HepG2 (cell line): ENCODE measurements around the gene CCDC57. TPM values are rescaled to one million over a fixed set of nuclear protein-coding genes. Genes with fewer than 3 reads are reported as not detected.
A peak's percentile ranks its signal among the peaks of the same experiment; 100 is the strongest.

Source experiments
- DNMT3B ChIP-seq: conservative IDR thresholded peaks from 2 replicates; pipeline ENCODE4 v1.6.1; 2016; ENCODE audit warnings: missing biosample characterization, control low read depth
- HCFC1 ChIP-seq: fragments of 150-350 bp; IDR thresholded peaks from 2 replicates; pipeline ENCODE4 v1.6.1; 2014; ENCODE audit warnings: low read depth, low read length
- KAT8 ChIP-seq: IDR thresholded peaks from 2 replicates; pipeline ENCODE4 v1.6.1; 2016; ENCODE audit warnings: missing genetic modification reagents, missing compliant biosample characterization
- MTA1 ChIP-seq: sonication (generic); formaldehyde crosslinking; IDR thresholded peaks from 2 replicates; pipeline ENCODE4 v1.4.0; 2020; ENCODE audit warnings: missing genetic modification reagents, mild to moderate bottlenecking, borderline replicate concordance
- MYNN ChIP-seq: sonication (generic); formaldehyde crosslinking; IDR thresholded peaks from 2 replicates; pipeline ENCODE4 v1.4.0; 2020; ENCODE audit warnings: mild to moderate bottlenecking, low read depth, missing genetic modification reagents
- SAP130 ChIP-seq: IDR thresholded peaks from 2 replicates; pipeline ENCODE4 v1.6.1; 2016; ENCODE audit warnings: low read depth
- SIX1 ChIP-seq: sonication (generic); formaldehyde crosslinking; IDR thresholded peaks from 2 replicates; pipeline ENCODE4 v1.4.0; 2020; ENCODE audit warnings: missing genetic modification reagents, borderline replicate concordance
- ZNF441 ChIP-seq: sonication (generic); formaldehyde crosslinking; IDR thresholded peaks from 2 replicates; pipeline ENCODE4 v1.7.0; 2021; ENCODE audit warnings: missing genetic modification reagents, borderline replicate concordance
- ZNF644 ChIP-seq: IDR thresholded peaks from 2 replicates; pipeline ENCODE4 v1.6.1; 2016; ENCODE audit warnings: low read depth
- ZNF709 ChIP-seq: sonication (generic); formaldehyde crosslinking; IDR thresholded peaks from 2 replicates; pipeline ENCODE4 v1.5.0; 2020; ENCODE audit warnings: mild to moderate bottlenecking, missing genetic modification reagents
- ZSCAN22 ChIP-seq: sonication (generic); formaldehyde crosslinking; IDR thresholded peaks from 2 replicates; pipeline ENCODE4 v1.4.0; 2020; ENCODE audit warnings: mild to moderate bottlenecking, missing genetic modification reagents
- polyA plus RNA-seq, 8 experiments: library from polyadenylated mRNA; depleted of rRNA in 3 of 8; stranded (reverse) in 7 of 8; unstranded in 1 of 8; fragments of >200 nt; fragmentation: Illumina TruSeq in 4 of 8; extraction: Trizol in 4 of 8; gene quantifications; 2 replicates each; pipeline versions ENCODE4 v1.2.1 to v1.2.3, GENCODE V29; 2011 to 2016; ENCODE audit warnings: low read depth in 4 of 8, missing spikeins in 1 of 8, mixed read lengths in 1 of 8; ENCODE audit not compliant: insufficient read depth in 1 of 8
- total RNA-seq, 5 experiments: library from RNA; depleted of rRNA; stranded (reverse); fragments of >200 nt; fragmentation: Illumina TruSeq; extraction: Trizol; gene quantifications; 2 replicates each; pipeline ENCODE4 v1.2.3, GENCODE V29; 2016; ENCODE audit warnings: low read depth in 1 of 5
- TF ChIP-seq, protein P1 (sequence below): sonication (generic); formaldehyde crosslinking; IDR thresholded peaks from 2 replicates; pipeline ENCODE4 v1.5.0; 2020; ENCODE audit warnings: missing genetic modification reagents
- TF ChIP-seq, protein P2 (sequence below): sonication (generic); formaldehyde crosslinking; IDR thresholded peaks from 2 replicates; pipeline ENCODE4 v1.4.0; 2020; ENCODE audit warnings: missing genetic modification reagents, borderline replicate concordance
- TF ChIP-seq, protein P3 (sequence below): sonication (generic); formaldehyde crosslinking; IDR thresholded peaks from 2 replicates; pipeline ENCODE4 v1.9.0; 2021; ENCODE audit warnings: missing genetic modification reagents, borderline replicate concordance
- TF ChIP-seq, protein P4 (sequence below): sonication (generic); formaldehyde crosslinking; IDR thresholded peaks from 2 replicates; pipeline ENCODE4 v1.5.0; 2020; ENCODE audit warnings: mild to moderate bottlenecking, missing genetic modification reagents
- TF ChIP-seq, protein P5 (sequence below): sonication (generic); formaldehyde crosslinking; IDR thresholded peaks from 2 replicates; pipeline ENCODE4 v1.4.0; 2020; ENCODE audit warnings: missing genetic modification reagents
- TF ChIP-seq, protein P6 (sequence below): sonication (generic); formaldehyde crosslinking; IDR thresholded peaks from 2 replicates; pipeline ENCODE4 v1.9.0; 2021; ENCODE audit warnings: missing genetic modification reagents, borderline replicate concordance

Gene CCDC57
- total and polyA plus RNA-seq, 2 of the 13 experiments (the other 11 are each of a cell fraction or from before 2014, with no cell fraction given) = 59.3 to 59.9 TPM

DNA sequence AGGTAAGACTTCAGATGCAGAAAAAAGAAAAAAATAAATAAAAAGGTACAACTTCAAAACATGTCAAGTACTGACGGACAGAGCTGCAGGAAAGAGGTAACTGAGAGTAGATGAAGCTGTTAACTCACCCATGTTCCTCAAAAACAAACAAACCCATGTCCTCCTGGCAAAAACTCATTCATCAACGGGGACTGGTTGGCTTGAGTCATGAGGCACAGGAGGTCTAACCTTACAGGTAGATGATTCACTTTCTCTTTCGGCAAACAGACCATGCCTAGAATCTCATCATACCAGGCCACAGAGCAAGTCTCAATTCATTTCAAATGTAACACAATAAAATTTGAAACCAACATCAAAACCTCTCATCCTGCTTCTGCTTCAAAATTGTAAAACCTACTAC lies 102.3 kb downstream of the CCDC57 start (continued):
- TF ChIP-seq, protein P1, sequence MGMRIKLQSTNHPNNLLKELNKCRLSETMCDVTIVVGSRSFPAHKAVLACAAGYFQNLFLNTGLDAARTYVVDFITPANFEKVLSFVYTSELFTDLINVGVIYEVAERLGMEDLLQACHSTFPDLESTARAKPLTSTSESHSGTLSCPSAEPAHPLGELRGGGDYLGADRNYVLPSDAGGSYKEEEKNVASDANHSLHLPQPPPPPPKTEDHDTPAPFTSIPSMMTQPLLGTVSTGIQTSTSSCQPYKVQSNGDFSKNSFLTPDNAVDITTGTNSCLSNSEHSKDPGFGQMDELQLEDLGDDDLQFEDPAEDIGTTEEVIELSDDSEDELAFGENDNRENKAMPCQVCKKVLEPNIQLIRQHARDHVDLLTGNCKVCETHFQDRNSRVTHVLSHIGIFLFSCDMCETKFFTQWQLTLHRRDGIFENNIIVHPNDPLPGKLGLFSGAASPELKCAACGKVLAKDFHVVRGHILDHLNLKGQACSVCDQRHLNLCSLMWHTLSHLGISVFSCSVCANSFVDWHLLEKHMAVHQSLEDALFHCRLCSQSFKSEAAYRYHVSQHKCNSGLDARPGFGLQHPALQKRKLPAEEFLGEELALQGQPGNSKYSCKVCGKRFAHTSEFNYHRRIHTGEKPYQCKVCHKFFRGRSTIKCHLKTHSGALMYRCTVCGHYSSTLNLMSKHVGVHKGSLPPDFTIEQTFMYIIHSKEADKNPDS (CRISPR knock-in tag) = no peak
- TF ChIP-seq, protein P2, sequence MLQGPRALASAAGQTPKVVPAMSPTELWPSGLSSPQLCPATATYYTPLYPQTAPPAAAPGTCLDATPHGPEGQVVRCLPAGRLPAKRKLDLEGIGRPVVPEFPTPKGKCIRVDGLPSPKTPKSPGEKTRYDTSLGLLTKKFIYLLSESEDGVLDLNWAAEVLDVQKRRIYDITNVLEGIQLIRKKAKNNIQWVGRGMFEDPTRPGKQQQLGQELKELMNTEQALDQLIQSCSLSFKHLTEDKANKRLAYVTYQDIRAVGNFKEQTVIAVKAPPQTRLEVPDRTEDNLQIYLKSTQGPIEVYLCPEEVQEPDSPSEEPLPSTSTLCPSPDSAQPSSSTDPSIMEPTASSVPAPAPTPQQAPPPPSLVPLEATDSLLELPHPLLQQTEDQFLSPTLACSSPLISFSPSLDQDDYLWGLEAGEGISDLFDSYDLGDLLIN (CRISPR knock-in tag) = no peak
- TF ChIP-seq HCFC1 (no peak), ZNF644 (CRISPR knock-in tag) (0 out of 2 replicates have a peak, but pooled peaks have one; percentile 14), ZNF709 (CRISPR knock-in tag) (no peak), SAP130 (CRISPR knock-in tag) (peak; percentile 56; the same call in 1 of the 2 replicates), KAT8 (CRISPR knock-in tag) (peak; percentile 48; the same call in 1 of the 2 replicates), ZSCAN22 (CRISPR knock-in tag) (no peak), MYNN (no peak), ZNF441 (CRISPR knock-in tag) (no peak), SIX1 (CRISPR knock-in tag) (no peak; the same call in 1 of the 2 replicates), DNMT3B (CRISPR knock-in tag) (no peak), MTA1 (no peak)
- TF ChIP-seq, protein P3, sequence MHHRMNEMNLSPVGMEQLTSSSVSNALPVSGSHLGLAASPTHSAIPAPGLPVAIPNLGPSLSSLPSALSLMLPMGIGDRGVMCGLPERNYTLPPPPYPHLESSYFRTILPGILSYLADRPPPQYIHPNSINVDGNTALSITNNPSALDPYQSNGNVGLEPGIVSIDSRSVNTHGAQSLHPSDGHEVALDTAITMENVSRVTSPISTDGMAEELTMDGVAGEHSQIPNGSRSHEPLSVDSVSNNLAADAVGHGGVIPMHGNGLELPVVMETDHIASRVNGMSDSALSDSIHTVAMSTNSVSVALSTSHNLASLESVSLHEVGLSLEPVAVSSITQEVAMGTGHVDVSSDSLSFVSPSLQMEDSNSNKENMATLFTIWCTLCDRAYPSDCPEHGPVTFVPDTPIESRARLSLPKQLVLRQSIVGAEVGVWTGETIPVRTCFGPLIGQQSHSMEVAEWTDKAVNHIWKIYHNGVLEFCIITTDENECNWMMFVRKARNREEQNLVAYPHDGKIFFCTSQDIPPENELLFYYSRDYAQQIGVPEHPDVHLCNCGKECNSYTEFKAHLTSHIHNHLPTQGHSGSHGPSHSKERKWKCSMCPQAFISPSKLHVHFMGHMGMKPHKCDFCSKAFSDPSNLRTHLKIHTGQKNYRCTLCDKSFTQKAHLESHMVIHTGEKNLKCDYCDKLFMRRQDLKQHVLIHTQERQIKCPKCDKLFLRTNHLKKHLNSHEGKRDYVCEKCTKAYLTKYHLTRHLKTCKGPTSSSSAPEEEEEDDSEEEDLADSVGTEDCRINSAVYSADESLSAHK (CRISPR knock-in tag) = no peak
- TF ChIP-seq, protein P4, sequence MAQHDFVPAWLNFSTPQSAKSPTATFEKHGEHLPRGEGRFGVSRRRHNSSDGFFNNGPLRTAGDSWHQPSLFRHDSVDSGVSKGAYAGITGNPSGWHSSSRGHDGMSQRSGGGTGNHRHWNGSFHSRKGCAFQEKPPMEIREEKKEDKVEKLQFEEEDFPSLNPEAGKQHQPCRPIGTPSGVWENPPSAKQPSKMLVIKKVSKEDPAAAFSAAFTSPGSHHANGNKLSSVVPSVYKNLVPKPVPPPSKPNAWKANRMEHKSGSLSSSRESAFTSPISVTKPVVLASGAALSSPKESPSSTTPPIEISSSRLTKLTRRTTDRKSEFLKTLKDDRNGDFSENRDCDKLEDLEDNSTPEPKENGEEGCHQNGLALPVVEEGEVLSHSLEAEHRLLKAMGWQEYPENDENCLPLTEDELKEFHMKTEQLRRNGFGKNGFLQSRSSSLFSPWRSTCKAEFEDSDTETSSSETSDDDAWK = no peak
- TF ChIP-seq, protein P5, sequence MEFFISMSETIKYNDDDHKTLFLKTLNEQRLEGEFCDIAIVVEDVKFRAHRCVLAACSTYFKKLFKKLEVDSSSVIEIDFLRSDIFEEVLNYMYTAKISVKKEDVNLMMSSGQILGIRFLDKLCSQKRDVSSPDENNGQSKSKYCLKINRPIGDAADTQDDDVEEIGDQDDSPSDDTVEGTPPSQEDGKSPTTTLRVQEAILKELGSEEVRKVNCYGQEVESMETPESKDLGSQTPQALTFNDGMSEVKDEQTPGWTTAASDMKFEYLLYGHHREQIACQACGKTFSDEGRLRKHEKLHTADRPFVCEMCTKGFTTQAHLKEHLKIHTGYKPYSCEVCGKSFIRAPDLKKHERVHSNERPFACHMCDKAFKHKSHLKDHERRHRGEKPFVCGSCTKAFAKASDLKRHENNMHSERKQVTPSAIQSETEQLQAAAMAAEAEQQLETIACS = no peak
- TF ChIP-seq, protein P6, sequence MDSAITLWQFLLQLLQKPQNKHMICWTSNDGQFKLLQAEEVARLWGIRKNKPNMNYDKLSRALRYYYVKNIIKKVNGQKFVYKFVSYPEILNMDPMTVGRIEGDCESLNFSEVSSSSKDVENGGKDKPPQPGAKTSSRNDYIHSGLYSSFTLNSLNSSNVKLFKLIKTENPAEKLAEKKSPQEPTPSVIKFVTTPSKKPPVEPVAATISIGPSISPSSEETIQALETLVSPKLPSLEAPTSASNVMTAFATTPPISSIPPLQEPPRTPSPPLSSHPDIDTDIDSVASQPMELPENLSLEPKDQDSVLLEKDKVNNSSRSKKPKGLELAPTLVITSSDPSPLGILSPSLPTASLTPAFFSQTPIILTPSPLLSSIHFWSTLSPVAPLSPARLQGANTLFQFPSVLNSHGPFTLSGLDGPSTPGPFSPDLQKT (CRISPR knock-in tag) = no peak
